ENCODE measurements around the gene AKAP12.

AKAP12 gene

DNA sequence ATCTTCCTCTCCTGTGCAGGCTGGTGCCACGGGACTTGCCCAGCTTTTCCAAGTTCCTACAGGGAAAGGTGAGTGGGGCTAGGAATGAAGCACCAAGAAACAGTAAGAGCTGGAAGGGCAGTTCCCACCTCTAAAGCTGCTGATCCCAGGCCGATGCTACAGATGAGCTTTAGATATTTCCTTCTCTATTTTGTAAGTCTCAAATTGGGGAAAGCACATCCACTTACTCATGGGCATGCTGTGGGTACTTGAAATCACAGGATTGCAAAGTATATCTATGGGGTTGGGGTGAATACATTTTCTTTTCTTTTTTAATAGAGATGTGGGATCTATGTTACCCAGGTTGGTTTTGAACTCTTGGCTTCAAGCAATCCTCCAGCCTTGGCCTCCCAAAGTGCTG, 148.5 kb downstream of the AKAP12 start:
- H3K27ac Mint-ChIP-seq, result peak overlapping the region in 2 of 3 experiments; percentile 61 to 83

DNA sequence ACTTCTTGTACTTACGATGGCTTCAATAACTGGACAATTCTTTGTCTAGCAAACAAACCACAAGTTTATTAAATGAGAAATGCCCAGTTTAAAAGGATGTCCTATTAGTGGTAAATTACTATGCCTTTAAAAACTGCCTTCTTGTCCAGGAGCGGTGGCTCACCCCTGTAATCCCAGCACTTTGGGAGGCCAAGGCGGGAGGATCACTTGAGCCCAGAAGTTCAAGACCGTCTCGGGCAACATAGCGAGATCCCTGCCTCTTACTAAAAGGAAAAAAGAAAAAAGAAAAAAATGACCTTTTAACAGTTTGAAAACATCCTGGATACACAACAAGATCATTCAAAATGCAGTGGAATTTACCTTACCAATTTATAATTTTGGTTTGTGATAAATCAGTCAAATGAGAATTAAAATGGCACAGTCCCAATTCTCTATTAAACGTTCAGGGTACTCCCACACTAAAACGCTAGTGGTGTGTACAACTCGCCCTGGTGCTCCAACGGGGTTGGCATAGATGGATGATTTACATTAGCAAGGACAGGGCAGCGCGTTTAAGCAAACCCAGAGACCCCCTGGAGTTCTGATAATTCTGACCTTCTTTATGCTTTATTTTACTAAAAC, 149.3 kb downstream of the AKAP12 start:
- TF ChIP-seq, protein P1, sequence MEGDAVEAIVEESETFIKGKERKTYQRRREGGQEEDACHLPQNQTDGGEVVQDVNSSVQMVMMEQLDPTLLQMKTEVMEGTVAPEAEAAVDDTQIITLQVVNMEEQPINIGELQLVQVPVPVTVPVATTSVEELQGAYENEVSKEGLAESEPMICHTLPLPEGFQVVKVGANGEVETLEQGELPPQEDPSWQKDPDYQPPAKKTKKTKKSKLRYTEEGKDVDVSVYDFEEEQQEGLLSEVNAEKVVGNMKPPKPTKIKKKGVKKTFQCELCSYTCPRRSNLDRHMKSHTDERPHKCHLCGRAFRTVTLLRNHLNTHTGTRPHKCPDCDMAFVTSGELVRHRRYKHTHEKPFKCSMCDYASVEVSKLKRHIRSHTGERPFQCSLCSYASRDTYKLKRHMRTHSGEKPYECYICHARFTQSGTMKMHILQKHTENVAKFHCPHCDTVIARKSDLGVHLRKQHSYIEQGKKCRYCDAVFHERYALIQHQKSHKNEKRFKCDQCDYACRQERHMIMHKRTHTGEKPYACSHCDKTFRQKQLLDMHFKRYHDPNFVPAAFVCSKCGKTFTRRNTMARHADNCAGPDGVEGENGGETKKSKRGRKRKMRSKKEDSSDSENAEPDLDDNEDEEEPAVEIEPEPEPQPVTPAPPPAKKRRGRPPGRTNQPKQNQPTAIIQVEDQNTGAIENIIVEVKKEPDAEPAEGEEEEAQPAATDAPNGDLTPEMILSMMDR (IDR thresholded peaks at IDR 0.05; ENCODE audit: unreplicated experiment in 3 of 3), result no peak
- peaks cover 24% of the 10 kb centered on the region for H3K4me1 Mint-ChIP-seq
- H3K9me3 Mint-ChIP-seq, result no peaks in the 10 kb centered on the region
- peaks cover 12% of the 10 kb centered on the region for H3K36me3 Mint-ChIP-seq (ENCODE audit: low read depth)
- peak overlapping the region; percentile 96 to 99 (median 98) for H3K27ac Mint-ChIP-seq
- H3K27me3 Mint-ChIP-seq (ENCODE audit: low read depth), result no peaks in the 10 kb centered on the region
- peak overlapping the region; percentile 91 to 95 (median 94) for H3K4me3 Mint-ChIP-seq

More for the DNA sequence above, 148.5 kb downstream of the AKAP12 start:
- Mint-ChIP-seq H3K36me3 (ENCODE audit: low read depth) (peaks cover 8% of the 10 kb centered on the region), H3K4me3 (peak overlapping the region; percentile 40 to 51 (median 42)), H3K27me3 (ENCODE audit: low read depth) (no peaks in the 10 kb centered on the region), H3K9me3 (no peaks in the 10 kb centered on the region), H3K4me1 (peaks cover 16% of the 10 kb centered on the region)
- TF ChIP-seq, protein P1 (IDR thresholded peaks at IDR 0.05; ENCODE audit: unreplicated experiment in 3 of 3), result no peak

DNA sequence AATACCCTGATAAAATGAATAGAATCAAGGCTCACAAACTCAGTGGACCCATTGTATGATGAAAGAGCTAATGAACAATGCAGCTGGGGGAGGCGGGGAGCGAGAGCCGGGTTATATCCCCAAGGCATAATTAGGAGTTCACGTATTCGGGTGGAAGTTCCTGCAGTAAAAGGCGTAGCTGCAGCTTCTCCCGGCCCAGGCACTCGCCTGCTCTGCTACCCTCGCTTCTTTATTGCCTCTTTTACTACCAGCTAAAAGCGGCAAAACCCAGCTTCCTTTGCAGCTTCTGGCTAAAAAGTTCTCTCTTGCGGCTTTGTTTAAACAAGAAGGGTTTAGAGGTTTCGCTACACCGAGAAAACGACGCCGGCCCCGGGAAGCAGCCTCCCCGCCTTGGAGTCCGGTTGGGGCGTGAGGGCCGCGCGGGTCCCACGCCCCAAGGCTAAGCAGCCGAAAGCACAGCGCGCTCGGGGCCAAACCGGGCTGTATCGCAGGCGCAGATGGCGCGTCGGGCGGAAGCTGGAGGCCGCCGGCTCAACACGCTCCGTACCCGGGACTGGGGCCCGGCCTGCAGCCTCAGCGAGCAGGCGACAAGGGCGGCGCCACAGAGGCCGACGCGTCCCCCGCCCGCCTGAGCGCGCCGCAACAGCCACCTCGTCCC, 150.0 kb downstream of the AKAP12 start:
- Mint-ChIP-seq H3K4me1 (peaks cover 26% of the 10 kb centered on the region), H3K36me3 (ENCODE audit: low read depth) (peaks cover 13% of the 10 kb centered on the region), H3K9me3 (no peaks in the 10 kb centered on the region), H3K27me3 (ENCODE audit: low read depth) (no peaks in the 10 kb centered on the region), H3K27ac (peak overlapping the region; percentile 96 to 99 (median 98)), H3K4me3 (peak overlapping the region; percentile 91 to 95 (median 94))
- TF ChIP-seq, protein P1 (IDR thresholded peaks at IDR 0.05; ENCODE audit: unreplicated experiment in 3 of 3), result no peak

DNA sequence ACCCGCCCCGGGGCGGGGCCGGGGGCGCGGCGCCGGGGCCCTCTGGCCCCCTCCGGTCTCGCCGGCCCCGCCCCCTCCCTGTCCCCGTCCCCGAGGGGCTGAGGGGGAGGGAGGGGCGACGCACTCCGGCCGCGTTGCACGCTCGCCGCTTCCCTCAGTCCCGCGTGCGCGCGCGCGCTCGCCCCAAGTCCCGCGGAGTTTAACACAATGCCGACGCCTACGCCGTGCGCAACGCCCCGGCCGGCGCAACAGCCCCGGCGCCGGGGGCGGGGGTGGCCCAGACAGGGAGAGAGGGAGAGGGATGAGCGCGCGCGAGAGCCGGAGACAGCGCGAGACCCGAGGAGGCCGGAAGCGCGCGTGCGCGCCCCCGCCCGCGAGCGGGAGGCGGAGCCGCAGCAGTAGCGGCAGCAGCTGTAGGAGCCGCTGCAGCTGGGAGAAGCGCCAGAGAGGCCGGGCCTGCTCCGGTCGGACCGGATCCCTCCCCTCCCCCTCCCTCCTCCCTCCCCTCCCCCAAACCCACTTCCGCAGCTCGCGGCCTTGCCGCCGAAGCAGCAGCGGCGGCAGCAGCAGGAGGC, 150.6 kb downstream of the AKAP12 start:
- Mint-ChIP-seq H3K27me3 (ENCODE audit: low read depth) (no peaks in the 10 kb centered on the region), H3K9me3 (no peaks in the 10 kb centered on the region), H3K36me3 (ENCODE audit: low read depth) (peaks cover 16% of the 10 kb centered on the region), H3K27ac (peak overlapping the region; percentile 68 to 99 (median 96)), H3K4me3 (peak overlapping the region; percentile 73 to 84 (median 82)), H3K4me1 (peaks cover 31% of the 10 kb centered on the region)
- TF ChIP-seq, protein P1 (IDR thresholded peaks at IDR 0.05; ENCODE audit: unreplicated experiment in 3 of 3), result no peak

DNA sequence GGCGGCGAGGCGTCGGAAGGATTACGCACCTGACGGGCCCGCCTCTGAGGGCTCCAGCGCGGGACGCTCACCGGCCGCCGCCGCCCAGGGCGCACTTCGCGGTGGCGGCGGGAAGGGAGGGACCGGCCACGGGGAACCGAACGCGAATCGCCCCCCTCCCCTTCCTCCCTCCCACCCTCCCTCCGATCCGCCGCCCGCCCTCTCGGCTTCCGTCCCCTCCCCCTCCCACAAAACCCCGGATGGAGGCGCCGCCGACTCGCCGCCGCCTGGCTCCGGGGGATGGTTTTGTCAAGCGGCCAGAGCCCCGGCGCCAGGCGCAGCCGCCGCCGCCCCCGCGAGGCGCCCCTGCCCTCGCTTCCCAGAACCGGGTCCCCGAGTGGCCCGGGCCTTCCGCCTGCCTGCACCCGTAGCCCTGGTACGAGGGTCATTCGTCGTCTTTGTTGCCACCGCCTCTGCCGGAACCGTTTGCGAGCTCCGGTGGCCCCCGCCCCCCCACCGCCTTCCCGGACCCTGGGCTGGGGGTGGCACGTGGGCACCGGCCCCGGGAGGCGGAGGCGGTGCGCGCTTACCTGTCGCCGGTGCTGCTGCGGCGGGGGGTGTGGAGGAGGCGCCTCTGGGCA, 151.2 kb downstream of the AKAP12 start:
- H3K27ac Mint-ChIP-seq, result peak overlapping the region in 1 of 3 experiments; percentile 98
- H3K4me3 Mint-ChIP-seq, result peak overlapping the region in 2 of 3 experiments; percentile 91 to 97
- no peaks in the 10 kb centered on the region for H3K27me3 Mint-ChIP-seq (ENCODE audit: low read depth)
- TF ChIP-seq, protein P1 (IDR thresholded peaks at IDR 0.05; ENCODE audit: unreplicated experiment in 3 of 3), result no peak
- peaks cover 18% of the 10 kb centered on the region for H3K36me3 Mint-ChIP-seq (ENCODE audit: low read depth)
- H3K4me1 Mint-ChIP-seq, result peaks cover 33% of the 10 kb centered on the region
- H3K9me3 Mint-ChIP-seq, result no peaks in the 10 kb centered on the region
